AG09319 (cell line): Measurements from ENCODE around the gene PEX5.
"Not testable (repeated sequence)": the region's sequence is repeated elsewhere in the genome, so short reads cannot be mapped to it uniquely, and the experiment has no call there.

ENCODE experiments used
- DNase-seq: peaks from one replicate; pipeline ENCODE4 v3.0.0-alpha.2; 2010; ENCODE audit warnings: low read depth; ENCODE audit errors: extremely low read depth
- CTCF ChIP-seq: IDR thresholded peaks from 2 replicates; pipeline ENCODE4 v1.5.1; 2011; ENCODE audit warnings: low read depth, mild to moderate bottlenecking, inconsistent platforms, low read length, moderate library complexity

Gene PEX5

GRCh38 chr12:7203109-7203508 is 13.6 kb downstream of the PEX5 start:
- TF ChIP-seq CTCF = no peak
- DNase-seq = no peak

DNA sequence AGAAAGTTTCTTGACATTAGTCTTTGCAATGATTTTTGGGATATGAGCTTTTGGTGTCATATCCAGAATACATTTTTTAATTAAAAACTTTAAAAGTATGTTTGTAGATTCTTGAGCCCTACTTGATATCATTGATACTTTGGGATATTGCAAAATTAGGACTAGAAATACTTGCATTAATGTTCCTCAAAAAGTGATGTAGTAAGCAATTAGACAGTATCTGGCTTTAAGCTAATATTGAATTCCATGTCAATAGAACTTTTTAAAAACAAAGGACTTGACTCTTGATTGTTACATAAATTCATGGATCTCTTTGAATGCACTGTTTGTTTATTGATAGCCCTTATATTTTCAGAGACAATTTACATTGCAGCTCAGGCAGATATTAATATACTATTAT is 15.6 kb downstream of the PEX5 start:
- TF ChIP-seq CTCF = no peak
- DNase-seq = no peak

DNA sequence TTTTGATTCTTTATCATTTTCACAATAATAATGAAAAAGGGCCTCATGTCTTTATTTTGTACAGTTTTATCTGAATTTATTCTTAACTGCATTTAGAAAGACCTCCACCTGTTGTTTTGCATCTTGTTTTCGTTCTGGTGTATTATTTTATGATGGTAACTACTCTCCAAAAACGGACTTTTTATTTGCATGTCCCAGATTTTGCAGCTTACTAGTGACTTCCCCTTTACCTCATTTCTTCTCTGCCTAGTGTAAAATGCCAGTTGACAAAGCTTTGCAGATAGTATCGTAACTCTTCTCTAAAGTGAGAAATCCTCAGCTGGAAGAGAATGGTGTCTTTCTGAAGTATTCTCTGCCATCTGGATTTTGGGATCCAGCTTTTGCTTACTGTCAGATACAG is 17.2 kb downstream of the PEX5 start:
- DNase-seq = no peak
- TF ChIP-seq CTCF = no peak

GRCh38 chr12:7207866-7208625 is 18.6 kb downstream of the PEX5 start:
- no peak for DNase-seq
- TF ChIP-seq CTCF = no peak

GRCh38 chr12:7209958-7210357 is 20.5 kb downstream of the PEX5 start:
- TF ChIP-seq CTCF = no peak
- no peak for DNase-seq

- no peak for DNase-seq
- no peak for TF ChIP-seq CTCF
These were observed 21.2 kb downstream of the PEX5 start for GRCh38 chr12:7210642-7211151.

DNA sequence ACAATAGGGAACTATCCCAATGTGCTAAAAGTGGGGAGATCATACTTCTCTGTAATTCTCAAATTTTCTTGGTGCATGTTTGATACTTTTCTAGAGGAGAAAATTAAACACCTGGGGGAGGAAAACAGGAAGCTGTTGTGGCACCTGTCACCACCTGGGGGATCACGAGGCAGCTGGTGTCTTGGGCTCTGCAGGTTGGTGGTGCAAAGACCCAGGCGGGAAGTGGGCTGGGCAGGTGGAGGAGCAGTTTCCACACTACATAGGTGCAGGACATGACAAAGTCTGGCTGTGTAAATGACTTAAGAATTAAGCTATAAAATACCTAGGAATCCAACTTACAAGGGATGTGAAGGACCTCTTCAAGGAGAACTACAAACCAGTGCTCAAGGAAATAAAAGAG is 23.2 kb downstream of the PEX5 start:
- no peak for TF ChIP-seq CTCF
- DNase-seq = no peak

- DNase-seq = not testable (repeated sequence)
These were observed 24.3 kb downstream of the PEX5 start for GRCh38 chr12:7213745-7214144.
